Small intestine (tissue), 7 donors: Measurements from ENCODE around the gene NKD1. TPM values are rescaled to one million over a fixed set of nuclear protein-coding genes. Genes with fewer than 3 reads are reported as not detected.

ENCODE experiments used
- DNase-seq, 2 donors: peaks; one replicate each; pipeline versions ENCODE4 v3.0.0 to v3.0.0-alpha.2; 2013
- FAIRE-seq: peaks from 2 replicates; lab custom pipeline; 2012; peaks lifted over from hg19 to GRCh38; lab: Jason Lieb, UNC
- H3K27ac ChIP-seq, 3 donors: one replicate each; pipeline ENCODE4 v1.5.1; 2013; ENCODE audit warnings: low read length in 2 of 3, mild to moderate bottlenecking in 2 of 3, control low read depth in 1 of 3, inconsistent platforms in 1 of 3, low read depth in 1 of 3, moderate library complexity in 1 of 3
- H3K27me3 ChIP-seq, 3 donors: one replicate each; pipeline ENCODE4 v1.6.1; 2013; ENCODE audit warnings: low read length in 3 of 3, inconsistent platforms in 1 of 3; ENCODE audit not compliant: control insufficient read depth in 3 of 3, insufficient read depth in 3 of 3
- H3K36me3 ChIP-seq, 3 donors: one replicate each; pipeline ENCODE4 v1.6.1; 2013; ENCODE audit warnings: low read length in 3 of 3, inconsistent platforms in 1 of 3, low read depth in 1 of 3, mild to moderate bottlenecking in 1 of 3, moderate library complexity in 1 of 3; ENCODE audit not compliant: control insufficient read depth in 3 of 3, insufficient read depth in 2 of 3
- H3K4me1 ChIP-seq, 3 donors: one replicate each; pipeline ENCODE4 v1.6.1; 2013; ENCODE audit warnings: low read length in 2 of 3, inconsistent platforms in 1 of 3, low read depth in 1 of 3, mild to moderate bottlenecking in 1 of 3, moderate library complexity in 1 of 3; ENCODE audit not compliant: control insufficient read depth in 3 of 3, insufficient read depth in 2 of 3
- H3K4me3 ChIP-seq, 3 donors: one replicate each; pipeline ENCODE4 v1.5.1; 2013; ENCODE audit warnings: low read length in 3 of 3, control low read depth in 1 of 3, inconsistent platforms in 1 of 3, low read depth in 1 of 3, mild to moderate bottlenecking in 1 of 3, moderate library complexity in 1 of 3
- H3K9me3 ChIP-seq, 2 donors: one replicate each; pipeline ENCODE4 v1.6.1; 2013; ENCODE audit warnings: low read depth in 1 of 2, low read length in 1 of 2; ENCODE audit not compliant: control insufficient read depth in 2 of 2, insufficient read depth in 1 of 2
- WGBS, 3 donors: extraction: QIAGEN DNeasy Blood & Tissue Kit; methylation state at CpG; one replicate each; pipeline ENCODE4 v1.1.7; 2013; 5-methylcytosine and 5-hydroxymethylcytosine counted together
- polyA plus RNA-seq, 4 donors: library from polyadenylated mRNA; stranded (reverse) in 3 of 4; unstranded in 1 of 4; fragments of 200-250 nt in 3 of 4; fragments of 120-200 nt in 1 of 4; gene quantifications; one replicate each; pipeline versions ENCODE4 v1.2.1 to v1.2.3, GENCODE V29; 2013
- donor health status: healthy with polysubstance abuse.
- donor health status: control.
- donor health status: control.
- donor health status: Bipolar disorder and iron deficiency.
- donor health status: healthy.

Gene NKD1
- polyA plus RNA-seq, 4 donors, result 0.22 to 2.9 (median 1.3) TPM

DNA sequence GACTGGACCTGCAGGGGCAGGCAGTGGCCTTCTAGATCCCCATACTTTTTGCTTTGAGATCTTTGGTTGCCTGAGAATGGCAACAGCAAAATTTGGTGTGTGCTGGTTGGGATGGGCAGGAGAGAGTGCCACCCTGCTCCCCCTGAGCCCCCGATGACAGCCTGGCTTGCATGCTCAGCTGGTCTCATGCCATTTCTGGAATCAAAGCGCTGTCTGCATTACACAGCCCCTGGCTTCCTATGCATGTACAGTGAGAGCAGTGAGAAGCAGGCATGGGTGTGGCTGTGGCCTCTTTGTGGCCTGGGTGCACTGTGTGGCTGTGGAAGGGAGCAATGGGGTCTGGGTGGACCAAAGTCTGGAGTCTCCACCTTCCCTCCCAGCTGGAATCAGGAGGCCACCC is 47.7 kb downstream of the NKD1 start:
- FAIRE-seq (no peak), DNase-seq (no peak)
- Histone ChIP-seq H3K4me3 (no peak overlapping the region), H3K27me3 (no peaks in the 10 kb centered on the region), H3K9me3 (no peaks in the 10 kb centered on the region), H3K36me3 (peaks cover 0 to 5% (median 0%) of the 10 kb centered on the region in 3 donors), H3K27ac (no peak overlapping the region), H3K4me1 (no peaks in the 10 kb centered on the region)
- 84 to 92% (median 86%) methylated on average over 2 of the region's 2 CpGs for WGBS, 3 donors

DNA sequence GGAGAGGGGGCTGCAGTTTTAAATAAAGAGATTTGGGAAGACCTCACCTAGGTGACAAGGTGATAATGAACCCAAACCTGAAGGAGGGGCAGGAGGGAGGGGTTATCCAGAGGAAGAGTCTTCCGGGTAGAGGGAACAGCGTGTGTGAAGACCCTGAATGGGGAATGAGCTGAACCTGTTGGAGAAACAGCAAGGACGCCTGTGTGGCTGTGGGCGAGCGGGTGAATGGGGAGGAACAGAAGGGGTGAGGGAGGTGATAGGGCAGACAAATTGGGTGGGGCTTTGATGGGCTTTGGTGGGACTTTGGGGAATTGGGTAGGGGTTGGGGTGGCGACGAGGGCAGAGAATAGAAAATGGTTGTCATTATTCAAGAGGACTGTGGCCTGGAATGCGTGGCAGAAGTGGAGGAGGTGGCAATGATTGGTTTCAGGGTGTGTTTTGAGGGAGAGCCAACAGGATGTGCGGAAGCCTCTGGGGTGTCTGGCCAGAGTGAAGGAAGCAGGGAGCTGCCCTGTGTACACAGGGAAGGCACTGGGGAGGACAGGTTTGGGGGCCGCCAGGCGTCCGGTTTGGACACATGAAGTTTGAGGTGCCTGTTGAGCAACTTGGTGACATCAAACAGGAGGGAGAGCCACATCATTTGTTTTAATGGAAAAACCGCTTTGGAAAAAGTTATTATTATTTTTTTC is 48.7 kb downstream of the NKD1 start:
- DNase-seq, result no peak
- peaks cover 0 to 6% (median 0%) of the 10 kb centered on the region in 3 donors for H3K36me3 ChIP-seq
- no peak overlapping the region for H3K4me3 ChIP-seq
- H3K27me3 ChIP-seq, result no peaks in the 10 kb centered on the region
- 89 to 92% (median 91%) methylated on average over 13 of the region's 13 CpGs for WGBS, 3 donors
- H3K4me1 ChIP-seq, result peaks cover 0 to 2% (median 0%) of the 10 kb centered on the region in 3 donors
- no peak overlapping the region for H3K27ac ChIP-seq
- H3K9me3 ChIP-seq, result no peaks in the 10 kb centered on the region
- FAIRE-seq, result no peak

DNA sequence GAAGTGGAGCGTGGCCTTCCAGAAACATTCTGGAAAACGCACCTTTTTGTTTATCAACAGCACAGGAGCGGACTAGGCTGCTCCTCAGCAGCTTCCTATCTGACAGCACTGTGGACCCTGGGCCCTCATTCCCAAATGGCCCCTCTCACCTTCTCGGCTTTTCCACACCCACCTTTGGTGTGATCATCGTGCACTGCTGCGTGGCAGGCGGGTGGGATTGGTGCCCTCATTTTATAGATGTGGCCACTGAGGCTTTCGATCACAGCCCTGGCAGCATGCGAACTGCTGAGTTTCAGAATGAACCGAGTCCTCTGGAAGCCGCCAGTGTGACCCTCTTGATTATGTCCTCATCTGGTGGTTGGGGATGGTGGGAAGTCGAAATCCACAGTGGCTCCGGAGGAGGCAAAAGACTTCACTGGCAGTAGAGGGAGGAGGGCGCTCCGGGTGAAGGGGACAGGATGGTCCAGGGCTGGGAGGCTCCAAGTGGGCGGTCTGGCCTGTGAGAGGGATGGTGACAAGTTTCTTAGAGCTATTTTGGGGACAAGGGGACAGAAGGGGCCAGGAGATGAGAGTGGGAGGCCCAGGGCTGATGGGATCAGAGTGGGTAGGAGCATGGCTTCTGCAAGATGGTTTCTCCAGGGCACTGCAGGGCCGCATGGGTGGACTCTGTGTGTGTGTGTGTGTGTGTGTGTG is 49.5 kb downstream of the NKD1 start:
- H3K36me3 ChIP-seq, result peaks cover 0 to 7% (median 0%) of the 10 kb centered on the region in 3 donors
- H3K9me3 ChIP-seq, result no peaks in the 10 kb centered on the region
- peaks cover 0 to 2% (median 2%) of the 10 kb centered on the region in 3 donors for H3K4me1 ChIP-seq
- FAIRE-seq (no peak), DNase-seq (no peak)
- 91 to 92% (median 91%) methylated on average over 17 of the region's 17 CpGs for WGBS, 3 donors
- H3K27me3 ChIP-seq, result no peaks in the 10 kb centered on the region
- no peak overlapping the region for H3K27ac ChIP-seq
- H3K4me3 ChIP-seq, result no peak overlapping the region

DNA sequence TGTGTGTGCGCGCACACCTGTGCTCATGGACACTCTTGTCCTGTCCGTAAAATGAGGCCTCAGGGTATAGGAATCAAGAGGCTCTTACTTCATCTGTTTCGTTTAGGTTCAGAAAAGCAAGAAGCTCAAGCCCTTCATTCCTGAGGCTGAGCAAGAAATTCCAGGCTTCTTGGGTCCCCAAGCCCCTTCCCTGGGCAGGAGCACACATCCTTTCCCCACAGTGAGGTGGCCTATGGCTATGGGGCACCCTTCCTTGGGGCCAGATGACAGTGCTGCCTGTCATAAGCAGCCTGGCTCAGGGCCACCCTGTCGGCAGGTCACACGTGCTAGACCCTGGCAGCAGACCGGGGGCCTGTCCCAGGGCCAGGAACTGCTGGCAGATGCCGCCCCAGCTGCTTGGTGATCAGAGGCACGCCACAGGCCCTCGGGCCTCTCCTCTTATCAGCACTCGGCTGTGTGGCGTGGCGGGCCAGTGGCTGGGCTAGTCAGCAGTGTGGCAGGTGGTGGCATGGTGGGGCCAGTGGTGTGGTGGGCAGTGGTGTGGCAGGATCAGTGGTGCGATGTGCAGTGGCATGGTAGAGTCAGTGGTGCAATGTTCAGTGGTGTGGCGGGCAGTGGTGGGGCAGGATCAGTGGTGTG is 50.2 kb downstream of the NKD1 start:
- 50 to 76% (median 50%) methylated on average over 14 to 15 of the region's 15 CpGs for WGBS, 3 donors
- Histone ChIP-seq H3K4me1 (peaks cover 0 to 6% (median 2%) of the 10 kb centered on the region in 3 donors), H3K27me3 (no peaks in the 10 kb centered on the region), H3K27ac (no peak overlapping the region), H3K9me3 (no peaks in the 10 kb centered on the region), H3K36me3 (peaks cover 0 to 7% (median 0%) of the 10 kb centered on the region in 3 donors), H3K4me3 (no peak overlapping the region)
- DNase-seq (no peak), FAIRE-seq (no peak)

DNA sequence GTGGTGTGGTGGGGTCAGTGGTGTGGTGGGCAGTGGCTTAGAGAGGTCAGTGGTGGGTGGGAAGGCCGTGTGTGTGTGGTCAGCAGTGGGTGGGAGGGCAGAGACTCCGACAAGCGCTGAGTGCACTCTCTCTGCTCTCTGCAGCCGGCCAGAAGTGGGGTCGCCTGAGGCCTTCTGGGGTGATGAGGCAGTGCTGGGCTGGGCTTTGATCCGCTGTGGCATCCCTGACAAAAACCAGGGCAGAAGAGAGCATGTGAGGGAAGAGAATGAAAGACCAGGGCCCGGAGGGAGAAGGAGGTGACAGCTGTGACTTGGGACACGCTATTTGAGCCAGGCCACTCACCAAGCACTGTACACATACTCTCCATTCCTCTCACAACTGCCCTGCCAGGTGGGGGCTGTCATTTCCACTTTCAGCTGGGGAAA is 50.8 kb downstream of the NKD1 start:
- H3K4me1 ChIP-seq, result peaks cover 0 to 10% (median 2%) of the 10 kb centered on the region in 3 donors
- H3K27me3 ChIP-seq, result no peaks in the 10 kb centered on the region
- H3K4me3 ChIP-seq, result no peak overlapping the region
- no peaks in the 10 kb centered on the region for H3K9me3 ChIP-seq
- FAIRE-seq (no peak), DNase-seq (no peak)
- peak overlapping the region in 1 of 3 donors; percentile 8 for H3K27ac ChIP-seq
- H3K36me3 ChIP-seq, result peaks cover 0 to 7% (median 0%) of the 10 kb centered on the region in 3 donors
- 80 to 94% (median 81%) methylated on average over 8 of the region's 8 CpGs for WGBS, 3 donors

DNA sequence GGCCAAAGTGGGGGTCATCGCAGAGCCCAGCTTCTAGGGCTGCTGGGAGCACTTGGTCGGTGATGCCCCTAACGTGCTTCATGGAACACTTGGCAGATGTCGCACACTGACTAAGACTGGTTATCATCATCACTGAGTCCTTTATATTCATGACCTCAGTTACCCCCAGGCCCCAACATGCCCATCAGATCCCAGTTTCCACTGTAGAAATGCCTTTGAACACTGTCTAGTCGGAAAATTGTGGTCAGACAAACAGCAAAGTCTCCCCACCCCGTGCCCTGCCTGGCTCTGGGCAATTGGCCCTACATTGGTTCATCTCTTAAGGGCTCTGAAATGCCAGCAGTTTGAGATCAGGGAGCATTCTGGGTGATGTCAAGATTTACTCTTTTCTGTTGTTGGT is 51.3 kb downstream of the NKD1 start:
- Histone ChIP-seq H3K36me3 (peaks cover 0 to 7% (median 0%) of the 10 kb centered on the region in 3 donors), H3K4me3 (no peak overlapping the region), H3K27me3 (no peaks in the 10 kb centered on the region), H3K9me3 (no peaks in the 10 kb centered on the region), H3K4me1 (peaks cover 0 to 10% (median 2%) of the 10 kb centered on the region in 3 donors), H3K27ac (peak overlapping the region in 1 of 3 donors; percentile 8)
- WGBS, 3 donors, result 77 to 88% (median 81%) methylated on average over 6 of the region's 6 CpGs
- no peak for DNase-seq
- no peak for FAIRE-seq

DNA sequence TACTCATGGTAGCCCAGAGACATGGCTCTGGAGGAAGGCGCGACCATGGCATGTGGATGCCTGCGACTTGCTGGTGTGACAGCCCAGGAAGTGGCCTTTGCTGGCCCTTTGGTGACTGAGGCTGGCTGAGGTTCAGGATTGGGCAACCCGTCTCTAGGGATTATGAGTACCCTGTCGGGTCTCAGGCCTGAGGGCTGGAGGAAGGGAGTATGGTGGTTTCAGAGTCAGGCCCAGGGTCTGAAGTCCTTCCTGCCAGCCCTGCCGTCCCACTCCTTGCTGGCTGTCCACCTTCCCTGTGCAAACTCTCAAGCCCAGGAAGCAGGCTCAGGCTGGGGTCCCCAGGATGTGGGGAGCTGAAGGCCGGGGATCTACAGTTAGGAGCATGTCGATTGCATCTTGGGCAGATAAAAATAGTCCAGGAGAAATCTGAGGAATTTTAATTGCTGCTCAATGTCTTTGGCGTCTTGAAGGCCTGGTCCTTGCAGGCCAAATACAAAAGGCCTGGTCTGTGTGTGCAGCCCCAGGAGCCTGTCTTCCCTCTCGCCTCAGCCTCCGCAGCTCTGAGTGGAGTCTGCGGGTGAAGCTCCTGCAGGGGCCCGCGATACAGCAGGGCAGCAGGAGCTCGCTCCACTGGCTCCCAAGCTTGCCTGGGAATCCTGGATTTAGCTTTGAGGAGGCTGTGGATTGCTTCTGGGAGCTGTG is 52.5 kb downstream of the NKD1 start:
- H3K27me3 ChIP-seq, result no peaks in the 10 kb centered on the region
- peaks cover 0 to 10% (median 0%) of the 10 kb centered on the region in 3 donors for H3K36me3 ChIP-seq
- FAIRE-seq, result no peak
- H3K4me1 ChIP-seq, result peaks cover 0 to 10% (median 2%) of the 10 kb centered on the region in 3 donors
- H3K27ac ChIP-seq, result peak overlapping the region in 1 of 3 donors; percentile 14
- no peak overlapping the region for H3K4me3 ChIP-seq
- DNase-seq, result no peak
- WGBS, 3 donors, result 82 to 90% (median 88%) methylated on average over 15 of the region's 15 CpGs
- H3K9me3 ChIP-seq, result no peaks in the 10 kb centered on the region

DNA sequence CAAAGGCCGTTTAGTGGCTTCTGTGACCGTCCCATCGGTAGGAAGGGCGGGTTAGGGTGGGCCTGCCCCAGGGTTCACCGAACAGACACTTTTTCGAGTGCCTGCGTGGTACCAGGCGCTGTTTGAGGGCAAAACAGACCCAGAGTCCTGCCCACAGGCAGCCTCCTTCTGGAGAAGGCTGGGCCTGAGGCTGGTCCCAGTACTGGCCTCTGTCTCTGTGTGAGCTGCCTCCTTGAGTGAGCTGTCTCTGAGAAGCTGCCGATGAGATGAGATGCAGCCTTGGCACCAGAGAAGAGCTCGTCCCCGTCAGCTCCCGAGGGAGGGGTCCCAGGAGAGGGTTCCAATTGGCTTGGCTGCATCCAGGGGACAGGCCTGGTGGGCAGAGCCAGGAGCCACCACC is 53.1 kb downstream of the NKD1 start:
- Histone ChIP-seq H3K36me3 (peaks cover 0 to 10% (median 0%) of the 10 kb centered on the region in 3 donors), H3K4me1 (peaks cover 0 to 10% (median 2%) of the 10 kb centered on the region in 3 donors), H3K27me3 (no peaks in the 10 kb centered on the region), H3K4me3 (no peak overlapping the region), H3K9me3 (no peaks in the 10 kb centered on the region), H3K27ac (peak overlapping the region in 1 of 3 donors; percentile 37)
- DNase-seq, result no peak
- 88 to 95% (median 92%) methylated on average over 12 of the region's 12 CpGs for WGBS, 3 donors
- no peak for FAIRE-seq
